WERI-Rb-1 (cell line): ENCODE measurements around the gene ATP2B2.

Experiments used
- DNase-seq: peaks from one replicate; pipeline ENCODE4 v3.0.0-alpha.2; 2020
- H3K27ac ChIP-seq: fragments of 250-450 bp; sonication (Bioruptor Pico); 2 replicates; pipeline ENCODE4 v1.5.1; 2020; ENCODE audit warnings: mild to moderate bottlenecking, moderate library complexity
- H3K27me3 ChIP-seq: fragments of 250-450 bp; sonication (Bioruptor Pico); 2 replicates; pipeline ENCODE4 v1.5.1; 2021; ENCODE audit warnings: mild to moderate bottlenecking, low read depth, moderate library complexity; ENCODE audit not compliant: insufficient read depth, severe bottlenecking
- H3K36me3 ChIP-seq: fragments of 250-450 bp; sonication (Bioruptor Pico); 2 replicates; pipeline ENCODE4 v1.5.1; 2020; ENCODE audit warnings: mild to moderate bottlenecking, moderate library complexity
- H3K4me3 ChIP-seq: 2 replicates; pipeline ENCODE4 v1.5.1; 2011; ENCODE audit warnings: low read depth, mild to moderate bottlenecking, control low read depth, low read length
- H3K9me3 ChIP-seq: fragments of 250-450 bp; sonication (Bioruptor Pico); 2 replicates; pipeline ENCODE4 v1.5.1; 2021; ENCODE audit warnings: mild to moderate bottlenecking, moderate library complexity; ENCODE audit not compliant: severe bottlenecking
- TF ChIP-seq, protein P1 (sequence below): IDR thresholded peaks from 2 replicates; pipeline ENCODE4 v1.5.1; 2011; ENCODE audit warnings: low read depth, mild to moderate bottlenecking, control low read depth, inconsistent platforms, low read length

ATP2B2 gene

DNA sequence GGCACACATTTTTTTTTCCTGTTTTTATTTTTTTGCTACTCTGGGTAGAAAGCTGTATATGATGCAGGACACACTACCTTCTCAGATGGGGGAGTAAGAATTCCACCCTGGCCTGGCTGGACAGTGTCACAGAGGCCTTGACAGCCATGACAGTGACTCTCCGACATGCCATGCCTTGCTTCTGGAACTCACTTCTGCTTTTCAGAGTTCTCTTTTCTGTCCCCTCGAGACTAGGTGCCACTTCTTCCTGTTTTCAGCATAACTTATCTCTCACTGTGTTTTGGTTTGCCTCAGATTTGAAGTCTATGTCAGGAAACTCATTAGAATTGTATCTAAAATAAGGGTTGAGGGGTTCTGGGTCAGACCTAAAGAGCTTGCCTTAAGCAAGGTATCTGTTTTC lies 115.4 kb downstream of the ATP2B2 start:
- no peak for DNase-seq
- no peaks in the 10 kb centered on the region for H3K36me3 ChIP-seq
- TF ChIP-seq, protein P1, sequence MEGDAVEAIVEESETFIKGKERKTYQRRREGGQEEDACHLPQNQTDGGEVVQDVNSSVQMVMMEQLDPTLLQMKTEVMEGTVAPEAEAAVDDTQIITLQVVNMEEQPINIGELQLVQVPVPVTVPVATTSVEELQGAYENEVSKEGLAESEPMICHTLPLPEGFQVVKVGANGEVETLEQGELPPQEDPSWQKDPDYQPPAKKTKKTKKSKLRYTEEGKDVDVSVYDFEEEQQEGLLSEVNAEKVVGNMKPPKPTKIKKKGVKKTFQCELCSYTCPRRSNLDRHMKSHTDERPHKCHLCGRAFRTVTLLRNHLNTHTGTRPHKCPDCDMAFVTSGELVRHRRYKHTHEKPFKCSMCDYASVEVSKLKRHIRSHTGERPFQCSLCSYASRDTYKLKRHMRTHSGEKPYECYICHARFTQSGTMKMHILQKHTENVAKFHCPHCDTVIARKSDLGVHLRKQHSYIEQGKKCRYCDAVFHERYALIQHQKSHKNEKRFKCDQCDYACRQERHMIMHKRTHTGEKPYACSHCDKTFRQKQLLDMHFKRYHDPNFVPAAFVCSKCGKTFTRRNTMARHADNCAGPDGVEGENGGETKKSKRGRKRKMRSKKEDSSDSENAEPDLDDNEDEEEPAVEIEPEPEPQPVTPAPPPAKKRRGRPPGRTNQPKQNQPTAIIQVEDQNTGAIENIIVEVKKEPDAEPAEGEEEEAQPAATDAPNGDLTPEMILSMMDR = no peak
- no peaks in the 10 kb centered on the region for H3K27me3 ChIP-seq
- H3K9me3 ChIP-seq = peaks cover 22% of the 10 kb centered on the region
- H3K27ac ChIP-seq = no peak overlapping the region
- no peak overlapping the region for H3K4me3 ChIP-seq

DNA sequence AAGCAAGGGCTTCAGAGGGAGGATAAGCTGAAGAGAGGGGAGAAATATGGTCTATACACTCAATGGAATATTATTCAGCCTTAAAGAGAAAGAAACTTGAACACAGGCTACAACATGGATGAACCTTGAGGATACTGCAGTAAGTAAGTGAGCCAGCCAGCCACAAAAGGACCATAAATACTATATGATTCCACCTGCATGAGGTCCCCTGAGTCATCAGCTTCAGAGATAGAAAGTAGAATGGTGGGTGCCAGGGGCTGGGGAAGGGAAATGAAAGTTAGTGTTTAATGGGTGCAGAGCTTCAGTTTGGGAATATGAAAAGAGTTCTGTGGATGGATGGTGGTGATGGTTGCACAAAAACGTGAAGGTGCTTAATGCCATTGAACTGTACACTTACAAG lies 116.0 kb downstream of the ATP2B2 start:
- H3K36me3 ChIP-seq = no peaks in the 10 kb centered on the region
- no peak overlapping the region for H3K4me3 ChIP-seq
- H3K27ac ChIP-seq = no peak overlapping the region
- H3K27me3 ChIP-seq = no peaks in the 10 kb centered on the region
- DNase-seq = no peak
- TF ChIP-seq, protein P1 = no peak
- H3K9me3 ChIP-seq = peaks cover 22% of the 10 kb centered on the region

DNA sequence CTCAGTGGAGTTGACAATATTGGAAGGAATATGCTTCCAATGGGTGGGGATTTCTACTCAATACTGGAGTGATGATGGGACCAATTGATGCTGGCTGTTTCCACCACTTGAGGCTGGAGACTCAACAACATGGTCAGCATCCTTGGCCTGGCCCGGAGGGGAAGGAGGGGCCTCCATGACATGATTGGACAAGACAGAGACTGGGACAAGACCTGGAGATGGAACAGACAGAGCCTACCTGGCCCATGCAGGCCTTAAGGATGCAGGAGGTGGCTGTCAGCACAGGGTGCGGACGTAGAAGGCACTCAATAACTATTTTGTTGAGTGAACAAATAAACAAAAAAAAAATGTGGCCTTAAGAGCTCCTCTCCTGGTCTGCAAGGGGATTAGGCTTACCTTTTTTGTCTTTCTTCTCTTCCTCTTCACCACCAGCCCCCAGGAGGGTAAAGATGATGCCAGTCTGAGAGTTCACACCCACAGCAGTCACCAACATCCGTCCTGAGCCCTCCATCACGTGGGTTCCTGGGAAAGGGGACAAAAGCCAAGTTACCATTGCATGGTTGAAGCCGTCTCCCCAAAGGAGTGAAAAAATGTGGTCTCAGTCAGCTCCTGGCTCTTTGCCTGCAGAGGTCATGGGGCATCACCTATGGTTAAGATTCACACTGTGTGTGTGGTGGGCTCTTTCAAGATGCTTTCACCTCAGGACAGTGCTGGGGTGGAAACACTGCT lies 117.3 kb downstream of the ATP2B2 start:
- TF ChIP-seq, protein P1 = no peak
- H3K27ac ChIP-seq = no peak overlapping the region
- no peaks in the 10 kb centered on the region for H3K36me3 ChIP-seq
- no peaks in the 10 kb centered on the region for H3K27me3 ChIP-seq
- no peak overlapping the region for H3K4me3 ChIP-seq
- no peak for DNase-seq
- H3K9me3 ChIP-seq = peaks cover 22% of the 10 kb centered on the region

DNA sequence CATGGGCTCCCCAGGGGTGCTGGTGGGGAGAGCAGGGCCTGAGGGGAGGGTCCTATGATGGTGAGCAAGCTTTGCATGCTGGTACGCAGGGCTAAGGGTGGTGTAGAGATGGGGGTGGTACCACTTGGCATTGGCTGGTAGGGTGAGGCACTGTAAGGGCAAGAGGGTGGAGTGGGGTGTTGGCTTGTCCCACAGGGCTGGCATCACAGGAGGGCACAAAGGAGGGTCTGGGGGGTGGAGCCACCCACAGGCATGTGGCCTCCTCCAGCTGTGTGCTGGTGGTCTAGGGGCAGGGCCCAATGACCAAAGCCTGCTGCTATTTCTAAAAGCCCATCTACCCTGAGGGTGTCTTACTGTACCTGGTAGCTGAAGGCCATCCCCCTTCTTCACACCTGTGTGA lies 119.3 kb downstream of the ATP2B2 start:
- H3K36me3 ChIP-seq = no peaks in the 10 kb centered on the region
- no peak overlapping the region for H3K4me3 ChIP-seq
- no peak for DNase-seq
- TF ChIP-seq, protein P1 = no peak
- H3K9me3 ChIP-seq = peaks cover 22% of the 10 kb centered on the region
- H3K27me3 ChIP-seq = no peaks in the 10 kb centered on the region
- H3K27ac ChIP-seq = no peak overlapping the region

DNA sequence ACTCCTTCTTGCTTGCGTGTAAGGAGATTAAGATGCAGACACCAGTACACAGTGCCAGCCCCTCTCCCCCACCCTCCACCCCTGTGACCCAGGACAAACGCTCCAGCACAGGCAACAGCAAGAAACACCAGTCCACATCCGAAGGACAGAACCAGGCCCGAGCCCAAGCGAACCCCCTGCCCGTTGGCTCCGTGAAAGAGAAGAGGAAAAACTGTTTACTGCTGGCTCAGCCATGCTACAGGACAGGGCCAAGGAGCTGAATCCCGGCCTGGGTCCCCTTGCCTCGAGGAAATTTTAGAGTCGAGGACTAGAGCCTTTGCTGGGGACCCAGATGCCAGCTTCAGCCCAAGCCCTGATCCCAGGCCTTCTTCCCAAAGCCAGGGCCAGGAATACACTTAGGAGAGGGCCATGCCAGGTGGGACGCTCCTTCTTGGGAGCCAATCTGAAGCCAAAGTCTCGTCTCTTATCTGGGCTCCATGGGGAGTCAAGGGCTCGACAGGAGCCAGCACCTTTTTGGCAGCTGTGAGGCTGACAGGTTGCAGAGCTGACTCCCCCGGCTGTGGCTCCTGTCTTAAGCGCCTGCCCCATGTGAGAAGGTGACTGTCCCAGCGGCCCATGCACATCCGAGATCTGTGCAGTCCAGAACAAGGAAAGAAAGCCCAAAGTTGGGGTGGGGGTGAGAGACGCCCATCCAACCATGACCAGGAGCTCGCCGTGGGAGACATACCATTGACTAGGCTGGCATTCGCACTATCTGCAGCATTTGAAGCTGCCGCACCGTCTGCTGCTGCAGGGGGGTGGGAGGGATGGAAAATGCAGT lies 120.6 kb downstream of the ATP2B2 start:
- Histone ChIP-seq H3K27ac (no peak overlapping the region), H3K27me3 (no peaks in the 10 kb centered on the region), H3K9me3 (peaks cover 22% of the 10 kb centered on the region), H3K36me3 (no peaks in the 10 kb centered on the region), H3K4me3 (no peak overlapping the region)
- no peak for DNase-seq
- TF ChIP-seq, protein P1 = no peak
